ENCODE results near the gene PRKACA.
A peak's percentile ranks its signal among the peaks of the same experiment; 100 is the strongest.

DNA sequence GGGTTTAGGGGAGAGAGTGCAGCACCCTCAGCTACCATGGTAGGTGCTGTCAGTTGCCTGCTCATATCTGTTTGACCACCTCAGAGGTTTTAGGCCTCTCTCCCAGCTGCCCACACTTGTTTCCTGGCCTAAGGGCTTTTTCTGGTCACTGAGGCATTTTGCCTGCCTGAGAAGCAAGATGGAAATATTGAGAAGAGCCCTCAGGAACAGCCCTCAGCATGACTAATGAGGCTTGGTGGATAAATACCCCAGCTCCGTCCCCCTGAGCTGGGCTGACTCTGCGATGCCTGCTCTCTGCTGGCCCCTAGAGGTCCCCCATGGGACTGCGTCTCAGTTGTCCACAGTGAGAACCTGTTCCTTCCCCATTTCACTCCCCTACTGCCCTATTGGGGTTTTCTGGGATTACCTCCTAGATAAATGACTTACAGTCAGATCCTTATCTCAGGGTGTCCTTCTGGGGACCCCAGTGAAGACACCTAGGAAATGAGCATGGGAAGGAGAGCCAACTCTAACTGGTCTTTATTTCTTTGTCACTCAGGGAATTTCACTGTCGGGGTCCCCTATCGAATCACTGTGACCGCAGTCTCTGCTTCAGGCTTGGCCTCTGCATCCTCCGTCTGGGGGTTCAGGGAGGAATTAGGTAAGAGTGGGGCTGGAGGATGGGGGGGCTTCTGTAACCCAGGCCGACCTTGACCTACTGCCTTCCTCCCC is 69.0 kb downstream of the PRKACA start:
- TF ChIP-seq, protein P1, sequence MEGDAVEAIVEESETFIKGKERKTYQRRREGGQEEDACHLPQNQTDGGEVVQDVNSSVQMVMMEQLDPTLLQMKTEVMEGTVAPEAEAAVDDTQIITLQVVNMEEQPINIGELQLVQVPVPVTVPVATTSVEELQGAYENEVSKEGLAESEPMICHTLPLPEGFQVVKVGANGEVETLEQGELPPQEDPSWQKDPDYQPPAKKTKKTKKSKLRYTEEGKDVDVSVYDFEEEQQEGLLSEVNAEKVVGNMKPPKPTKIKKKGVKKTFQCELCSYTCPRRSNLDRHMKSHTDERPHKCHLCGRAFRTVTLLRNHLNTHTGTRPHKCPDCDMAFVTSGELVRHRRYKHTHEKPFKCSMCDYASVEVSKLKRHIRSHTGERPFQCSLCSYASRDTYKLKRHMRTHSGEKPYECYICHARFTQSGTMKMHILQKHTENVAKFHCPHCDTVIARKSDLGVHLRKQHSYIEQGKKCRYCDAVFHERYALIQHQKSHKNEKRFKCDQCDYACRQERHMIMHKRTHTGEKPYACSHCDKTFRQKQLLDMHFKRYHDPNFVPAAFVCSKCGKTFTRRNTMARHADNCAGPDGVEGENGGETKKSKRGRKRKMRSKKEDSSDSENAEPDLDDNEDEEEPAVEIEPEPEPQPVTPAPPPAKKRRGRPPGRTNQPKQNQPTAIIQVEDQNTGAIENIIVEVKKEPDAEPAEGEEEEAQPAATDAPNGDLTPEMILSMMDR (IDR thresholded peaks at IDR 0.05) = peak; percentile 45 to 78 (median 62)
- no peak for TF ChIP-seq POLR2A (IDR thresholded peaks at IDR 0.05)
- TF ChIP-seq EP300 (IDR thresholded peaks at IDR 0.05) = no peak
